Right lobe of liver (tissue), 4 donors: ENCODE measurements around the gene CACNA2D2.

Experiments used
- CTCF ChIP-seq, 4 donors: fragments of 200-600 bp in 3 of 4; fragments of 450-650 bp in 1 of 4; IDR thresholded peaks; one replicate each; pipeline versions ENCODE4 v1.5.1 to v1.8.0; 2016 to 2022; ENCODE audit warnings: antibody characterized with exemption in 4 of 4, mild to moderate bottlenecking in 2 of 4
- POLR2A ChIP-seq: fragments of 450-650 bp; IDR thresholded peaks from one replicate; pipeline ENCODE4 v1.6.1; 2017; ENCODE audit warnings: antibody characterized with exemption, mild to moderate bottlenecking
- donor health status: DM: no; HTN: no; CAD: no.
- donor health status: DM: no; HTN: no; CAD: no.
- donor health status: DM: no; HTN: yes; CAD: no.

- TF ChIP-seq POLR2A, result no peak
- no peak for TF ChIP-seq CTCF (IDR thresholded peaks at IDR 0.05)
Measured at GRCh38 chr3:50530001-50530970, 26.9 kb upstream of the CACNA2D2 start.
